LHCN-M2 (cell line): ENCODE results near the gene CT83. TPM values are rescaled to one million over a fixed set of nuclear protein-coding genes. Genes with fewer than 3 reads are reported as not detected.

Source experiments
- DNase-seq: peaks from one replicate; pipeline ENCODE4 v3.0.0-alpha.2; 2012; ENCODE audit warnings: low read depth
- polyA plus RNA-seq: library from polyadenylated mRNA; unstranded; fragments of >200 nt; gene quantifications from one replicate; pipeline ENCODE4 v1.2.1, GENCODE V29; 2012; ENCODE audit warnings: missing spikeins
- total RNA-seq: library from RNA; depleted of rRNA; stranded (reverse); fragments of >200 nt; gene quantifications from 2 replicates; pipeline ENCODE4 v1.2.3, GENCODE V29; 2014; rRNA removed

CT83 gene, protein sequence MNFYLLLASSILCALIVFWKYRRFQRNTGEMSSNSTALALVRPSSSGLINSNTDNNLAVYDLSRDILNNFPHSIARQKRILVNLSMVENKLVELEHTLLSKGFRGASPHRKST
- not detected in 2 replicates for total RNA-seq
- not detected for polyA plus RNA-seq

- no peak for DNase-seq
These were observed at the start of gene CT83 for GRCh38 chrX:116462822-116463221. TSS of gene CT83 (minus strand) at chrX:116462976. CDS start at chrX:116462856, 120 bp downstream.

DNA sequence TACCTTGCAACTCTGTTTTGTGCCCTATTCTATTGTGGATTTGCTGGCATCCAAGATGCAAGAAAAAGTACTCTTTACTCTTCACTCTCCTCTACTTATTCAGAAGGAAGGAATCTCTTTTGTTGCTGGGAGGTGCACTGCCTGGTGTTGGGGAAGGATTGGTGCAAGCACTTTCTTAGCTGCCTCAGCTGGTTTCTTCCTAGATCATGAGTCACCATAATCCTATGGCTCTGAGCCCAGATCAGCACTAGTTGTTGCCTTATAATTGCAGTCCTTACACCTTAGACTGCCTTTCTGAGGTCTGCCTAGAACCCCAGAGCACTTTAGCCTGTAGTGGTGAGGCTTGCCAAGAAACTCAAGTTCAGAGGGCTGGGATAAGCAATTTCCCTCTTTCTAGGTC, 37.0 kb upstream of the CT83 start:
- no peak for DNase-seq

DNA sequence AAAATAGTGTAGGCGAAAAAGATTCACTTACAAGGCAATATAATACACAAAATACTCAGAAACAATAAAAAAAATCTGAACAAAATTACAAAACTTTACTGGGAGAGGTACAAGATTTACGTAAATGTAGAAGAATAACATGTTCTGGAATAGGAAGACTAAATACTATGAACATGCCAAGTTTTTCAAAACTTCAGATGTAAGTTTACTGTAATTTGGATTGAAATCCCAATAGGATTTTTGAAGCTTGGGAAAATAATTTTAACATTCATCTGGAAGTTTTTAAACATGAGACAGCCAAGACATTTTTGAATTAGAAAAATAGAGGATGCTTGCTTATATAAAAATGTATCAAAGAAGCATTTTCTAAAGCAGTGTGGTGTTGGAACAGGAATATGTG, 30.5 kb upstream of the CT83 start:
- DNase-seq, result no peak

DNA sequence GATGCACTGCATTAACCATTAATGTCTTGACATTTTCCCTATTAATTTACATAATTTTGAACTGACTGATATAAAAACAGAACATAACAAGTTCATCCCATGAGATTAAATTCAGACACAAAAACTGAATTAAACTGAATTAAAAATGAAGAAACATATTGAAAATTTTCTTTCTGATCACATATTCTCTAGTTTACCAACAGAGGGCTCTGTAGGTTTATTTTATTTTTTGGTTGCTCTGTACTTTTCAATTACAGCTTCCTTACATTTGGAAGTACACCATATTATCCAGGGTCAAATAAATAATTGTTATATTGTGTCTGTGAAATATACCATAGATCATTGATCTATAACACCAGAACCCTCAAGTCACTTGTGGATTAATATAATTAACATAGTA, 27.3 kb upstream of the CT83 start:
- no peak for DNase-seq

- DNase-seq, result no peak
These were observed 17.3 kb upstream of the CT83 start for GRCh38 chrX:116480059-116480458.

- no peak for DNase-seq
These were observed 13.6 kb downstream of the CT83 start for GRCh38 chrX:116449156-116449555.

- DNase-seq, result no peak
These were observed 26.4 kb downstream of the CT83 start, which contains the start of gene SLC6A14 for GRCh38 chrX:116436358-116436816. TSS of gene SLC6A14 (plus strand) at chrX:116436606. CDS start at chrX:116436710, 104 bp downstream.

DNA sequence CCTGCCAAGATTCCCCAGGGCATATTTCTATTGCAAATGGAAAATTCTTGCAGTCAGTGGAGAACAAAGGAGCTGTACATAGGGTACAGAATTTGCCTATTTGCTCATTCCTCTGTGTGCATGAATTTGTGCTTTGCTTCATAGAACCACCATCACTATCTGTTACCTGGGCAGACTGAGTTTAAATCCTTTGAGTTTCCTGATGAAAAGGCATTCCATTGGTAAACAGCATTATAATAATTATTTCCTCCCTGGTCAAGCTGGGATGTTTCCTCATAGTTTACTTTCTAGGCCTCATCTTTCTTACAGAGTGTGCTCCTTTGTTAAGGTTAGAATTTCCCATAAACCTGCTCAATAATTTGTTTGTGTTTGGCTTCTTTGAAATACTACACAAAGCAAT, 27.2 kb downstream of the CT83 start:
- no peak for DNase-seq

DNA sequence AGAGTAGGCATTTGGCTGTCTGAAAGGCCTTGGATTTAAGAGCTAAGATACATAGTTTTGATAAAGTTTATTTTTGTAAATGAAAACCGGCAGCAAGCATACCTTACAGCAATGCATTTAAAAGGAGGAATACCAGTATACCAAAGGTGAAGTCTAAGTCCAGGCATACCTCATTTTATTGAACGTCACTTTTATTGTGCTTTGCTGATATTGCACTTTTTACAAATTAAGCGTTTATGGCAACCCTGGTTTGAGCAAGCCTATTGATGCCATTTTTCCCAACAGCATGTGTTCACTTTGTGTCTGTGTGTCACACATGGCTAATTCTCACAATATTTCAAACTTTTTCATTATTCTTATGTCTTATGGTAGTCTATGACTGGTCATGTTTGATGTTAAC, 34.8 kb downstream of the CT83 start:
- DNase-seq, result no peak

GRCh38 chrX:116417968-116418367, 44.8 kb downstream of the CT83 start:
- DNase-seq, result no peak

DNA sequence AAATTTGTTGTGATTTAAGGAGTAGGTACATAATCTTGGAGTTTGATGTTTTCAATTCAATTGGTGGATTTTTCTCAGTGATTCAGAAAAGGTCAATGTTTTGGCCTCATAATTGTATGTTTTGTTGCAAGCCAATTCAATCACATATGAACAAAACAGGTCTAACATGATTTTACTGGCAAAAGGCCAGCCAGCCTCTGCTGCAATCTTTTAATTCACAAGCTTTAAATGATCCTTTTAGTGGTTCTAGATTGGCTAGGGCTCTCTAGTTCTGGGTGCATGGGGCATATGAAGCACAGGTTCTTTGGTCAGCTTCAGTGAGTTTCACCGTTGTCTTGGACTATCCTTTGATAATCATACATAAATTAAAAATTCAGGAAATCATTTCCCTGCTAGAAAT, 45.6 kb downstream of the CT83 start:
- DNase-seq, result no peak

- no peak for DNase-seq
These were observed 49.5 kb downstream of the CT83 start for GRCh38 chrX:116413273-116413672.

Other genes starting within 250 kb of the CT83 start
- gene SLC6A14, start 26.4 kb downstream of the CT83 start, total RNA-seq, result not detected in 2 replicates